HEK293 (cell line): Measurements from ENCODE around the gene PRELID3B.

Experiments
- CTCF ChIA-PET: fragments of 350-600 bp; formaldehyde crosslinking; extraction: SDS; loops from one replicate; lab custom pipeline; 2021; ENCODE audit warnings: antibody characterized with exemption; lab: Yijun Ruan, JAX
- POLR2A ChIA-PET: fragments of 300-600 bp; formaldehyde crosslinking; extraction: SDS; loops from one replicate; lab custom pipeline; 2020; ENCODE audit warnings: antibody characterized with exemption, inconsistent platforms; lab: Yijun Ruan, JAX
- H3K27ac ChIP-seq: fragments of 200-500 bp; sonication (Bioruptor generic); 2 replicates; pipeline ENCODE4 v1.5.1; 2014; ENCODE audit warnings: low read depth, low read length, control low read depth, inconsistent platforms; ENCODE audit errors: extremely low read depth
- H3K36me3 ChIP-seq, 2 experiments: fragments of 200-500 bp in 1 of 2; sonication (Bioruptor generic) in 1 of 2; 1 replicate in 1 of 2; 2 replicates in 1 of 2; pipeline ENCODE4 v1.5.1; 2014 to 2017; ENCODE audit warnings: inconsistent platforms in 2 of 2, low read length in 2 of 2; ENCODE audit not compliant: control insufficient read depth in 2 of 2, insufficient read depth in 1 of 2
- H3K4me1 ChIP-seq: fragments of 200-500 bp; sonication (Bioruptor generic); 2 replicates; pipeline ENCODE4 v1.5.1; 2014; ENCODE audit warnings: mild to moderate bottlenecking, low read length, inconsistent platforms; ENCODE audit not compliant: control insufficient read depth, insufficient read depth
- H3K4me3 ChIP-seq: 2 replicates; pipeline ENCODE4 v1.5.1; 2011; ENCODE audit warnings: low read depth, mild to moderate bottlenecking, control low read depth, low read length, moderate library complexity
- H3K9me3 ChIP-seq: fragments of 200-500 bp; sonication (Bioruptor generic); 2 replicates; pipeline ENCODE4 v1.5.1; 2014; ENCODE audit warnings: low read depth, low read length, inconsistent platforms; ENCODE audit not compliant: control insufficient read depth, insufficient read depth
- BCL11A ChIP-seq: fragments of 450-650 bp; formaldehyde crosslinking; IDR thresholded peaks from 2 replicates; pipeline ENCODE4 v1.5.1; 2016; ENCODE audit warnings: low read depth, missing biosample characterization, missing genetic modification characterization
- EGR2 ChIP-seq: fragments of 450-650 bp; formaldehyde crosslinking; IDR thresholded peaks from 2 replicates; pipeline ENCODE4 v1.5.1; 2016; ENCODE audit warnings: low read depth, missing biosample characterization, missing genetic modification characterization
- FEZF1 ChIP-seq: fragments of 450-650 bp; formaldehyde crosslinking; IDR thresholded peaks from 2 replicates; pipeline ENCODE4 v1.5.1; 2016; ENCODE audit warnings: missing biosample characterization, missing genetic modification characterization
- INSM2 ChIP-seq: fragments of 450-650 bp; formaldehyde crosslinking; IDR thresholded peaks from 2 replicates; pipeline ENCODE4 v1.5.1; 2016; ENCODE audit warnings: missing biosample characterization, missing genetic modification characterization
- KLF7 ChIP-seq: fragments of 450-650 bp; formaldehyde crosslinking; IDR thresholded peaks from 2 replicates; pipeline ENCODE4 v1.5.1; 2016; ENCODE audit warnings: missing biosample characterization, missing genetic modification characterization, borderline replicate concordance
- OVOL3 ChIP-seq: fragments of 450-650 bp; formaldehyde crosslinking; IDR thresholded peaks from 2 replicates; pipeline ENCODE4 v1.5.1; 2016; ENCODE audit warnings: missing biosample characterization, missing genetic modification characterization
- SP2 ChIP-seq: fragments of 450-650 bp; formaldehyde crosslinking; IDR thresholded peaks from 2 replicates; pipeline ENCODE4 v1.5.1; 2016; ENCODE audit warnings: missing biosample characterization, missing genetic modification characterization
- ZBTB1 ChIP-seq: fragments of 450-650 bp; formaldehyde crosslinking; IDR thresholded peaks from 2 replicates; pipeline ENCODE4 v1.5.1; 2016; ENCODE audit warnings: missing biosample characterization, missing genetic modification characterization
- ZBTB17 ChIP-seq: fragments of 450-650 bp; formaldehyde crosslinking; IDR thresholded peaks from 2 replicates; pipeline ENCODE4 v1.5.1; 2016; ENCODE audit warnings: missing biosample characterization, missing genetic modification characterization
- ZFHX2 ChIP-seq: fragments of 450-650 bp; formaldehyde crosslinking; conservative IDR thresholded peaks from 2 replicates; pipeline ENCODE4 v1.5.1; 2016; ENCODE audit warnings: missing biosample characterization, missing genetic modification characterization
- ZFP41 ChIP-seq: fragments of 450-650 bp; formaldehyde crosslinking; IDR thresholded peaks from 2 replicates; pipeline ENCODE4 v1.5.1; 2016; ENCODE audit warnings: missing biosample characterization, missing genetic modification characterization, borderline replicate concordance
- ZNF114 ChIP-seq: fragments of 450-650 bp; formaldehyde crosslinking; IDR thresholded peaks from 2 replicates; pipeline ENCODE4 v1.5.0; 2017; ENCODE audit warnings: missing biosample characterization, missing genetic modification characterization
- ZNF133 ChIP-seq: fragments of 450-650 bp; formaldehyde crosslinking; IDR thresholded peaks from 2 replicates; pipeline ENCODE4 v1.5.1; 2016; ENCODE audit warnings: missing biosample characterization, missing genetic modification characterization
- ZNF157 ChIP-seq: fragments of 450-650 bp; formaldehyde crosslinking; IDR thresholded peaks from 2 replicates; pipeline ENCODE4 v1.5.1; 2016; ENCODE audit warnings: missing biosample characterization, missing genetic modification characterization
- ZNF174 ChIP-seq: fragments of 450-650 bp; formaldehyde crosslinking; IDR thresholded peaks from 2 replicates; pipeline ENCODE4 v1.5.0; 2017; ENCODE audit warnings: missing biosample characterization, mild to moderate bottlenecking, missing genetic modification characterization
- ZNF18 ChIP-seq: fragments of 450-650 bp; formaldehyde crosslinking; IDR thresholded peaks from 2 replicates; pipeline ENCODE4 v1.5.1; 2016; ENCODE audit warnings: missing biosample characterization, missing genetic modification characterization
- ZNF19 ChIP-seq: fragments of 450-650 bp; formaldehyde crosslinking; IDR thresholded peaks from 2 replicates; pipeline ENCODE4; 2016; ENCODE audit warnings: missing biosample characterization, missing genetic modification characterization, low read depth
- ZNF274 ChIP-seq, 2 experiments: fragments of 200-500 bp in 1 of 2; fragments of 450-650 bp in 1 of 2; sonication (Bioruptor generic) in 1 of 2; formaldehyde crosslinking in 1 of 2; IDR thresholded peaks; 2 replicates each; pipeline versions ENCODE4 v1.5.1 to v1.6.1; 2014 to 2016; ENCODE audit warnings: borderline replicate concordance in 1 of 2, inconsistent platforms in 1 of 2, low read length in 1 of 2, missing biosample characterization in 1 of 2, missing genetic modification characterization in 1 of 2
- ZNF302 ChIP-seq: fragments of 450-650 bp; formaldehyde crosslinking; IDR thresholded peaks from 2 replicates; pipeline ENCODE4 v1.5.1; 2016; ENCODE audit warnings: missing biosample characterization, missing genetic modification characterization, low read depth
- ZNF324 ChIP-seq: fragments of 450-650 bp; formaldehyde crosslinking; IDR thresholded peaks from 2 replicates; pipeline ENCODE4 v1.5.1; 2016; ENCODE audit warnings: missing biosample characterization, missing genetic modification characterization
- ZNF416 ChIP-seq: fragments of 450-650 bp; formaldehyde crosslinking; IDR thresholded peaks from 2 replicates; pipeline ENCODE4 v1.5.1; 2016; ENCODE audit warnings: missing biosample characterization, missing genetic modification characterization
- ZNF423 ChIP-seq: fragments of 450-650 bp; formaldehyde crosslinking; IDR thresholded peaks from 2 replicates; pipeline ENCODE4 v1.5.1; 2016; ENCODE audit warnings: missing biosample characterization, missing genetic modification characterization
- ZNF433 ChIP-seq: fragments of 450-650 bp; formaldehyde crosslinking; IDR thresholded peaks from 2 replicates; pipeline ENCODE4 v1.5.1; 2016; ENCODE audit warnings: missing biosample characterization, missing genetic modification characterization, low read depth
- ZNF585B ChIP-seq: fragments of 450-650 bp; formaldehyde crosslinking; IDR thresholded peaks from 2 replicates; pipeline ENCODE4 v1.5.1; 2016; ENCODE audit warnings: missing biosample characterization, missing genetic modification characterization
- ZNF596 ChIP-seq: fragments of 450-650 bp; IDR thresholded peaks from 2 replicates; pipeline ENCODE4 v1.5.0; 2018; ENCODE audit warnings: missing biosample characterization, mild to moderate bottlenecking, missing genetic modification characterization, moderate library complexity
- ZNF623 ChIP-seq: fragments of 450-650 bp; formaldehyde crosslinking; IDR thresholded peaks from 2 replicates; pipeline ENCODE4 v1.5.1; 2016; ENCODE audit warnings: missing biosample characterization, missing genetic modification characterization
- TF ChIP-seq, protein P1 (sequence below): fragments of 450-650 bp; formaldehyde crosslinking; IDR thresholded peaks from 2 replicates; pipeline ENCODE4 v1.5.1; 2016; ENCODE audit warnings: missing biosample characterization, missing genetic modification characterization
- TF ChIP-seq, protein P2 (sequence below): fragments of 450-650 bp; formaldehyde crosslinking; IDR thresholded peaks from 2 replicates; pipeline ENCODE4 v1.5.1; 2016; ENCODE audit warnings: missing biosample characterization, missing genetic modification characterization
- TF ChIP-seq, protein P3 (sequence below): fragments of 450-650 bp; IDR thresholded peaks from 2 replicates; pipeline ENCODE4 v1.5.1; 2018; ENCODE audit warnings: missing biosample characterization, mild to moderate bottlenecking, missing genetic modification characterization

Gene PRELID3B

DNA sequence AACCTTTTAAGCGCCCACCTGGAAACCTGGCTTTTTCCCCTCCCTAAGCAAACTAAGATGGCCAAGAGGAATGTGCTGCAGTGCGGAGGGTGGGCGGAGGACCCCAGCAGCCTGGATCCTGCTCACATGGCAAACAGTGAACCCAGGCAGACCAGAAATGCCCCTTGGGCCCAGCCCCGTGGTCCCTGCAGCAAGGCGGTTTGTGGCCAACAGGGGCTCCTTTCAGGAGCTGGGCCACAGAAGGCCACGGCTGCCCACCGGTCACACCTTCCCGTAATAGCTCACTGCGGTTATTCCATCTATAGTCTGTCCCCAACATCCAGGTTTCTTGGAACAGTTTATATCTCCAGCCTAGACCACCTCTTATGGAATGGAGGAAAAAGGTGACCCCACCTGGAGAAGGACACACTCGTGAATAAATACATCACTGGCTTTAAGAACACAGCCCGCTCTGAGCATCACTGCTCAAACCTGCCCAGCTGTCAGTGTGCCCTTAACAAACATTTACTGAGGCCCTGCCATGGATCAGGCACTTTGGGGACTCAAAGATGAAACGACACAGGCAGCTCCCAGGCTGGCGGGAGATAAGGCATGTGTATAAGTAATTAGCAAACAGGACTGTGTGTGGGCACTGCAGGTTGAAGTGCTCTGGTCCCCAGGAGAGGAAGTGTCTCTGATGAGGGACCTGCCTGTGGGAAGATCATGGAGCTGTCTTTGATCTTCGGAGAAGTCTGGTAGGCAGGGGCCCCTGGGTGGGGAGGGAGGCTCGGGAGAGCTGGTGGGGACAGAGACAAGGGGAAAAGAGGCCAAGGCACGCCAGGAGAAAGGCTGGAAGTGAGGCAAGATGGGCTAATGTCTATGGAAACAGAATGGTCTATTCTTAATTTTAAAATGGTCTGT lies 26.5 kb downstream of the PRELID3B start:
- CTCF ChIA-PET = no interaction called here
- POLR2A ChIA-PET = interaction anchor here (5.1 kb wide), 1 partner anchor 16 kb away, joined by 19 read pairs; the partner anchor contains the start of gene ATP5F1E
- H3K27ac ChIP-seq = no peak overlapping the region

GRCh38 chr20:59015411-59015810 lies 27.2 kb downstream of the PRELID3B start:
- Histone ChIP-seq H3K36me3 (no peaks in the 10 kb centered on the region), H3K4me1 (no peaks in the 10 kb centered on the region), H3K9me3 (no peaks in the 10 kb centered on the region), H3K27ac (no peak overlapping the region), H3K4me3 (no peak overlapping the region)
- ChIA-PET POLR2A (interaction anchor here (5.1 kb wide), 1 partner anchor 17 kb away, joined by 19 read pairs; the partner anchor contains the start of gene ATP5F1E), CTCF (no interaction called here)
- TF ChIP-seq ZNF423 (tag by site-specific recombination) = no peak
- no peak for TF ChIP-seq ZNF19 (tag by site-specific recombination)
- TF ChIP-seq, protein P1, sequence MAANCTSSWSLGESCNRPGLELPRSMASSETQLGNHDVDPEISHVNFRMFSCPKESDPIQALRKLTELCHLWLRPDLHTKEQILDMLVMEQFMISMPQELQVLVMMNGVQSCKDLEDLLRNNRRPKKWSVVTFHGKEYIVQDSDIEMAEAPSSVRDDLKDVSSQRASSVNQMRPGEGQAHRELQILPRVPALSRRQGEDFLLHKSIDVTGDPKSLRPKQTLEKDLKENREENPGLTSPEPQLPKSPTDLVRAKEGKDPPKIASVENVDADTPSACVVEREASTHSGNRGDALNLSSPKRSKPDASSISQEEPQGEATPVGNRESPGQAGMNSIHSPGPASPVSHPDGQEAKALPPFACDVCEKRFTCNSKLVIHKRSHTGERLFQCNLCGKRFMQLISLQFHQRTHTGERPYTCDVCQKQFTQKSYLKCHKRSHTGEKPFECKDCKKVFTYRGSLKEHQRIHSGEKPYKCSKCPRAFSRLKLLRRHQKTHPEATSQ (tag by site-specific recombination) = no peak
- TF ChIP-seq ZNF623 (tag by site-specific recombination) = no peak
- TF ChIP-seq FEZF1 (tag by site-specific recombination) = no peak
- TF ChIP-seq ZNF324 = no peak
- no peak for TF ChIP-seq INSM2 (tag by site-specific recombination)
- TF ChIP-seq, protein P2, sequence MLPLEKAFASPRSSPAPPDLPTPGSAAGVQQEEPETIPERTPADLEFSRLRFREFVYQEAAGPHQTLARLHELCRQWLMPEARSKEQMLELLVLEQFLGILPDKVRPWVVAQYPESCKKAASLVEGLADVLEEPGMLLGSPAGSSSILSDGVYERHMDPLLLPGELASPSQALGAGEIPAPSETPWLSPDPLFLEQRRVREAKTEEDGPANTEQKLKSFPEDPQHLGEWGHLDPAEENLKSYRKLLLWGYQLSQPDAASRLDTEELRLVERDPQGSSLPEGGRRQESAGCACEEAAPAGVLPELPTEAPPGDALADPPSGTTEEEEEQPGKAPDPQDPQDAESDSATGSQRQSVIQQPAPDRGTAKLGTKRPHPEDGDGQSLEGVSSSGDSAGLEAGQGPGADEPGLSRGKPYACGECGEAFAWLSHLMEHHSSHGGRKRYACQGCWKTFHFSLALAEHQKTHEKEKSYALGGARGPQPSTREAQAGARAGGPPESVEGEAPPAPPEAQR = no peak
- TF ChIP-seq ZNF416 (tag by site-specific recombination) = no peak
- no peak for TF ChIP-seq ZNF174 (tag by site-specific recombination)
- TF ChIP-seq ZNF133 (tag by site-specific recombination) = no peak

More for the DNA sequence above, 26.5 kb downstream of the PRELID3B start:
- H3K4me1 ChIP-seq = no peaks in the 10 kb centered on the region
- TF ChIP-seq ZFHX2 (tag by site-specific recombination) = no peak
- no peak for TF ChIP-seq ZBTB17 (tag by site-specific recombination)
- TF ChIP-seq ZNF274 (IDR thresholded peaks at IDR 0.05; ENCODE audit: low read length) = no peak
- TF ChIP-seq ZNF274 (tag by site-specific recombination; IDR thresholded peaks at IDR 0.05; ENCODE audit: borderline replicate concordance) = no peak
- no peak for TF ChIP-seq SP2
- no peak for TF ChIP-seq ZNF157 (tag by site-specific recombination)
- no peak for TF ChIP-seq ZNF302 (tag by site-specific recombination)
- no peak for TF ChIP-seq ZBTB1 (tag by site-specific recombination)
- no peak for TF ChIP-seq EGR2 (tag by site-specific recombination)
- no peak for TF ChIP-seq ZNF585B (tag by site-specific recombination)
- TF ChIP-seq ZFP41 (tag by site-specific recombination) = no peak
- no peak for TF ChIP-seq FEZF1 (tag by site-specific recombination)
- TF ChIP-seq ZNF433 (tag by site-specific recombination) = no peak
- TF ChIP-seq, protein P3, sequence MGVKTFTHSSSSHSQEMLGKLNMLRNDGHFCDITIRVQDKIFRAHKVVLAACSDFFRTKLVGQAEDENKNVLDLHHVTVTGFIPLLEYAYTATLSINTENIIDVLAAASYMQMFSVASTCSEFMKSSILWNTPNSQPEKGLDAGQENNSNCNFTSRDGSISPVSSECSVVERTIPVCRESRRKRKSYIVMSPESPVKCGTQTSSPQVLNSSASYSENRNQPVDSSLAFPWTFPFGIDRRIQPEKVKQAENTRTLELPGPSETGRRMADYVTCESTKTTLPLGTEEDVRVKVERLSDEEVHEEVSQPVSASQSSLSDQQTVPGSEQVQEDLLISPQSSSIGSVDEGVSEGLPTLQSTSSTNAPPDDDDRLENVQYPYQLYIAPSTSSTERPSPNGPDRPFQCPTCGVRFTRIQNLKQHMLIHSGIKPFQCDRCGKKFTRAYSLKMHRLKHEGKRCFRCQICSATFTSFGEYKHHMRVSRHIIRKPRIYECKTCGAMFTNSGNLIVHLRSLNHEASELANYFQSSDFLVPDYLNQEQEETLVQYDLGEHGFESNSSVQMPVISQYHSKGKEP (tag by site-specific recombination) = no peak
- TF ChIP-seq ZNF114 (tag by site-specific recombination) = no peak
- TF ChIP-seq ZNF174 (tag by site-specific recombination) = no peak
- no peak for TF ChIP-seq BCL11A
- no peak for TF ChIP-seq KLF7 (tag by site-specific recombination)
- no peak for TF ChIP-seq ZNF18 (tag by site-specific recombination)
- TF ChIP-seq ZNF596 (tag by site-specific recombination) = no peak
- no peak for TF ChIP-seq OVOL3 (tag by site-specific recombination)
- TF ChIP-seq, all 188 proteins: peak for 0
- no peaks in the 10 kb centered on the region for H3K36me3 ChIP-seq
- H3K9me3 ChIP-seq = no peaks in the 10 kb centered on the region
- H3K4me3 ChIP-seq = no peak overlapping the region
